HEK293T (cell line): ENCODE results near the gene TMEM161A.

ENCODE experiments used
- BHLHE40 ChIP-seq: fragments of 450-650 bp; IDR thresholded peaks from 2 replicates; pipeline ENCODE4 v1.6.1; 2016; ENCODE audit warnings: mild to moderate bottlenecking, moderate library complexity, borderline replicate concordance
- FOXM1 ChIP-seq: fragments of 450-650 bp; IDR thresholded peaks from 2 replicates; pipeline ENCODE4 v1.6.1; 2017; ENCODE audit warnings: mild to moderate bottlenecking, borderline replicate concordance
- HDGF ChIP-seq: fragments of 450-650 bp; IDR thresholded peaks from 2 replicates; pipeline ENCODE4 v1.6.1; 2017; ENCODE audit warnings: antibody characterized with exemption, borderline replicate concordance
- SP1 ChIP-seq: fragments of 450-650 bp; IDR thresholded peaks from 2 replicates; pipeline ENCODE4 v1.6.1; 2017
- SUZ12 ChIP-seq: fragments of 450-650 bp; IDR thresholded peaks from 2 replicates; pipeline ENCODE4 v1.6.1; 2016; ENCODE audit warnings: mild to moderate bottlenecking
- TF ChIP-seq, protein P1 (sequence below): fragments of 450-650 bp; IDR thresholded peaks from 2 replicates; pipeline ENCODE4 v1.6.1; 2016

DNA sequence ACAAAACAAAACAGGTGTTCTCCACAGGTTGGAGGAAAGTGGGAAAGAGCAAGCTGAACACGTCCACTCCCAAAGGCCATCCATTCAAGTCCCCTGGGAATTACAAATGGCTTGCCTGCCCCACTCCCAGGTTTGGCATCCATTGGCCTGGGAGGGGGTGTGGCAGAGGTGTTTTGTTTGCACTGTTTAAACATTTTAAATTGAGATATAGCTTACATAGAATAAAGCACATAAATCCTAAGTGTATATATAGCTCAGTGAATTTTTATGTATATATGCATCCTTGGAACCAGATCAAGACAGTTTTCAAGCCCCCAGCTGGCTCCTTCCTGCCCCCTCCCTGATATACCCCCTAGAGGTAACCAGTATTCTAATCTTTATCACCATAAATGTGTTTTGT lies 61.8 kb downstream of the TMEM161A start:
- no peak for TF ChIP-seq BHLHE40
- no peak for TF ChIP-seq FOXM1
- TF ChIP-seq, protein P1, sequence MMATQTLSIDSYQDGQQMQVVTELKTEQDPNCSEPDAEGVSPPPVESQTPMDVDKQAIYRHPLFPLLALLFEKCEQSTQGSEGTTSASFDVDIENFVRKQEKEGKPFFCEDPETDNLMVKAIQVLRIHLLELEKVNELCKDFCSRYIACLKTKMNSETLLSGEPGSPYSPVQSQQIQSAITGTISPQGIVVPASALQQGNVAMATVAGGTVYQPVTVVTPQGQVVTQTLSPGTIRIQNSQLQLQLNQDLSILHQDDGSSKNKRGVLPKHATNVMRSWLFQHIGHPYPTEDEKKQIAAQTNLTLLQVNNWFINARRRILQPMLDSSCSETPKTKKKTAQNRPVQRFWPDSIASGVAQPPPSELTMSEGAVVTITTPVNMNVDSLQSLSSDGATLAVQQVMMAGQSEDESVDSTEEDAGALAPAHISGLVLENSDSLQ = no peak
- no peak for TF ChIP-seq SP1
- TF ChIP-seq HDGF = no peak
- TF ChIP-seq SUZ12 = no peak
